Measurements from ENCODE around the gene ADCYAP1. TPM values are rescaled to one million over a fixed set of nuclear protein-coding genes. Genes with fewer than 3 reads are reported as not detected.

Gene ADCYAP1
- total RNA-seq, 6 donors from 2014 or later: 0.20 to 0.44 (median 0.30) TPM; not detected in 3

DNA sequence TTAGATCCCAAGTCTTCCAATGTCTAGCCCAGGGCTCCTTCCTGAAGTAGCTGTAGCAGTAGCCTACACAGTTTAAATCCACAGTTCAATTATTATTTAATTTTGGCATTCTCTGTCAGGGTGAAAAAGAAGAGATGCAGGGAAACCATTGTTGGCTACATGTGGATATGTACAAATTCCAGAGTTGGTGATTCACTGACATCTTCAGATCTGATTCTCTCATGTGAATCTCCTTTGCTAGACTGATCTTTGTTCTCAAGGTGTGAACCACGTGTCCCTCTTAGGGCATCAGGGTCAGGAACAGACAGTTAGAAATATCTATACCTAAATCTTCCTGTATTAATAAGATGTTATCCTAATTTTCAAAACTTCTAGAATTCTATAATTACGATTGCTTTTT lies 36.7 kb downstream of the ADCYAP1 start:
- DNase-seq (no peak), ATAC-seq (ENCODE audit: low FRiP score in 2 of 2) (no peak)
- WGBS, 2 donors: 72 to 80% methylated on average over 2 of the region's 2 CpGs
- Histone ChIP-seq H3K9me3 (no peaks in the 10 kb centered on the region), H3K4me1 (no peaks in the 10 kb centered on the region), H3K36me3 (no peaks in the 10 kb centered on the region), H3K27me3 (no peaks in the 10 kb centered on the region), H3K4me3 (no peak overlapping the region), H3K27ac (no peak overlapping the region)
- TF ChIP-seq, protein P1, sequence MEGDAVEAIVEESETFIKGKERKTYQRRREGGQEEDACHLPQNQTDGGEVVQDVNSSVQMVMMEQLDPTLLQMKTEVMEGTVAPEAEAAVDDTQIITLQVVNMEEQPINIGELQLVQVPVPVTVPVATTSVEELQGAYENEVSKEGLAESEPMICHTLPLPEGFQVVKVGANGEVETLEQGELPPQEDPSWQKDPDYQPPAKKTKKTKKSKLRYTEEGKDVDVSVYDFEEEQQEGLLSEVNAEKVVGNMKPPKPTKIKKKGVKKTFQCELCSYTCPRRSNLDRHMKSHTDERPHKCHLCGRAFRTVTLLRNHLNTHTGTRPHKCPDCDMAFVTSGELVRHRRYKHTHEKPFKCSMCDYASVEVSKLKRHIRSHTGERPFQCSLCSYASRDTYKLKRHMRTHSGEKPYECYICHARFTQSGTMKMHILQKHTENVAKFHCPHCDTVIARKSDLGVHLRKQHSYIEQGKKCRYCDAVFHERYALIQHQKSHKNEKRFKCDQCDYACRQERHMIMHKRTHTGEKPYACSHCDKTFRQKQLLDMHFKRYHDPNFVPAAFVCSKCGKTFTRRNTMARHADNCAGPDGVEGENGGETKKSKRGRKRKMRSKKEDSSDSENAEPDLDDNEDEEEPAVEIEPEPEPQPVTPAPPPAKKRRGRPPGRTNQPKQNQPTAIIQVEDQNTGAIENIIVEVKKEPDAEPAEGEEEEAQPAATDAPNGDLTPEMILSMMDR (IDR thresholded peaks at IDR 0.05): no peak
- no peak for TF ChIP-seq POLR2AphosphoS5 (IDR thresholded peaks at IDR 0.05)
- TF ChIP-seq POLR2A (IDR thresholded peaks at IDR 0.05): no peak
- TF ChIP-seq EP300 (IDR thresholded peaks at IDR 0.05): no peak

DNA sequence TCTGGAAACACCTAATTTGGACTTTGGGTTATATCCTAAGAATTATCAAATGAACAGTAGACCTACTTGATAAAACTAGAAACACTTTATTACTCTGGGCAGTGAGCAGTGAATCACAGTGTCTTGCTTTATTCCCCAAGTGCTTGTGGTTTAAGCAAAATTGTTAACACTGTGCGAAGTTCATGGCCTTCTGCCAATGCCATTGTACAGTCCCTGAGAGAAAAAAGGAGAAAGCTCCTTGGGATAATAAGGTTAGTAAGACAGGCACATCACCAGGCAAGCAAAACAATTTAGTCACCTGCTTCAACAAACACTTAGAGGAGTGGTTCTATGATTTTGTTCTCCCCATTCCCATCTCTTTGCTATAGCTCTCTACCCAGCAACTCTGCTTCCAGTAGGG lies 39.8 kb downstream of the ADCYAP1 start:
- no peaks in the 10 kb centered on the region for H3K36me3 ChIP-seq
- no peak overlapping the region for H3K4me3 ChIP-seq
- DNase-seq: peak in 1 of 2 donors; percentile 26
- H3K9me3 ChIP-seq: no peaks in the 10 kb centered on the region
- WGBS, 2 donors: 27 to 47% methylated on average over 1 of the region's 1 CpG
- no peaks in the 10 kb centered on the region for H3K4me1 ChIP-seq
- no peak overlapping the region for H3K27ac ChIP-seq
- ATAC-seq (ENCODE audit: low FRiP score in 2 of 2): no peak
- no peaks in the 10 kb centered on the region for H3K27me3 ChIP-seq
- TF ChIP-seq POLR2AphosphoS5 (IDR thresholded peaks at IDR 0.05): no peak
- TF ChIP-seq POLR2A (IDR thresholded peaks at IDR 0.05): no peak
- TF ChIP-seq, protein P1 (IDR thresholded peaks at IDR 0.05): no peak
- no peak for TF ChIP-seq EP300 (IDR thresholded peaks at IDR 0.05)

DNA sequence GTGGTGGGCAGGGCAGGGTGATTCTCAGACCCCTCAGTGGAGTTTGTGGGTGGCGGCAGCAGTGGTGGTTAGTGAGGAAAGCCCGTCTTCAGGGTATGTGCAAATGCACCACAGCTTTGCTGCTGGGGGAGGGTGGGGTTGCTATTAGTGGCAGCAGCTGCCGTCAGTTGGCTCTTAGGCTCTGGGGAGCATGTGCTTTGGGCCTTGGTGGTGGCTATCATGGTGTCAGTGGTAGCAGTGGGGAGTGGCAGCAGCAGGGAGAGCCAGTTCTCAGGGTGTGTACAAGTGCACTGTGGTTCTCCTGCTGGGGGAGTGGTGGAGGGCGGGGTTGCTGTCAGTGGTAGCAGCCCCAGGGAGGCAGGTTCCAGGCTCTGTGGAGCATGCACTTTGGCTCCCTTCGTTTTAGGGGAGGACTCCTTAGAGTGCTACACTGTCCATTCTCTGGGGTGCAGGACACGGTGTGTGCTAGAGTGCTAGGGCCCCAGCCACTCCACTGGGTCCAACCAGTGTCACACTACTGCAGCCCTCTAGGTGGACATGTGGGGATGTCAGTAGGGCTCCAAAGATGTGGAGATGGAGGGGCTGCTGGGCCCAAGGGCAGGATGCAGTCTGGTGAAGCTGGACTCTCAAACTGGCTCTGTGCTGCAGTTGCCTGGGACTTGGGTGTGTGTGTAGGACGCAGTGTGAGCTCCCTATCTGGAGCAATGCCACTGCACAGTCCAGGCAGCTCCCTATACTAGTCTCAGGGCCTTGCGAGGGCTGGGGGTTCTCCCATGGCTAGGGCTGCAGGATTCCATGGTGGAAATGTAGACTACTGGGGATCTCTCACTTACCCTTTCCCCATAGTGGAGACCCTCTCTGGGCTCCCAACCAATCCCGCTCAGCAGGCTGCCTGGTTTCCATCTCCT lies 45.3 kb downstream of the ADCYAP1 start:
- TF ChIP-seq POLR2A (IDR thresholded peaks at IDR 0.05) (no peak), EP300 (IDR thresholded peaks at IDR 0.05) (no peak), POLR2AphosphoS5 (IDR thresholded peaks at IDR 0.05) (no peak)
- TF ChIP-seq, protein P1 (IDR thresholded peaks at IDR 0.05): no peak
- Histone ChIP-seq H3K4me1 (no peaks in the 10 kb centered on the region), H3K27ac (no peak overlapping the region), H3K4me3 (no peak overlapping the region), H3K36me3 (no peaks in the 10 kb centered on the region), H3K27me3 (no peaks in the 10 kb centered on the region), H3K9me3 (no peaks in the 10 kb centered on the region)
- DNase-seq (no peak), ATAC-seq (ENCODE audit: low FRiP score in 2 of 2) (peak; percentile 23 to 59)
- 75 to 76% methylated on average over 8 to 9 of the region's 9 CpGs for WGBS, 2 donors

DNA sequence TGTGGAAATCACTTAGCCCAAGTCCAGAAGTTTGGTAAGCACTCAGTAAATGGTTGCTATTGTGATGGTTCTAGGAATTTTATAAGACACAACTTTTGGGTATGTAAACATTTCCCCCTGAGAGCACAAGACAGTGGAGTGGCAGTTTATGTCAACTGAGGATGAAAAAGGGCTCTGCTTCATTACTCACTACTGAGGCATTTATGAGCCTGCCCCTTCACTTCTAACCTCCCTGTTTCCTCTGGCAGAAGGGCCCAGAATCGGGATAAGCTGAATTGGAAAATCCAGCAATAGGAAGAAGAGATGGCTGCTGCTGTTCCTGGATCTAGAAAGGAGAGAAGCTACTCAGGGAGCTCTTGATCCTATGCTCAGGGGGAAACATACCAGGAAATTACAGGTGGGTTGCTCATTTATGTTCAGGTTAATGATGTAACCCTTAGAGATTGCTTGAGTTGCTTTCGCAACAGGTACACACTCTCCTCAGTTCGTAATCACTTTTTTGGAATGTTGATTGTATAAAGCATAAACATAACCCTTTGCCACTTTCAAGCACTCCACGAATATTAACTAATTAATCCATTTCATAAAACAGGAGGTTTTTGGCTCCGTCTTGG lies 46.3 kb downstream of the ADCYAP1 start:
- no peak for ATAC-seq (ENCODE audit: low FRiP score in 2 of 2)

More for the DNA sequence above, 46.3 kb downstream of the ADCYAP1 start:
- no peaks in the 10 kb centered on the region for H3K9me3 ChIP-seq
- H3K4me1 ChIP-seq: no peaks in the 10 kb centered on the region
- 52% methylated on average over 5 of the region's 5 CpGs for WGBS, 2 donors
- DNase-seq: no peak
- no peak overlapping the region for H3K4me3 ChIP-seq
- TF ChIP-seq, protein P1 (IDR thresholded peaks at IDR 0.05): no peak
- TF ChIP-seq POLR2AphosphoS5 (IDR thresholded peaks at IDR 0.05): no peak
- TF ChIP-seq EP300 (IDR thresholded peaks at IDR 0.05): no peak
- no peak for TF ChIP-seq POLR2A (IDR thresholded peaks at IDR 0.05)
- no peaks in the 10 kb centered on the region for H3K36me3 ChIP-seq
- no peaks in the 10 kb centered on the region for H3K27me3 ChIP-seq
- no peak overlapping the region for H3K27ac ChIP-seq

All from upper lobe of left lung (tissue), 6 donors.